ENCODE results near the gene CHST15. TPM values are rescaled to one million over a fixed set of nuclear protein-coding genes. Genes with fewer than 3 reads are reported as not detected.

The CHST15 gene
- total and polyA plus RNA-seq, 2 of the 8 experiments (the other 6 are each of a cell fraction or from before 2014, with no cell fraction given) = 8.8 to 9.1 TPM

DNA sequence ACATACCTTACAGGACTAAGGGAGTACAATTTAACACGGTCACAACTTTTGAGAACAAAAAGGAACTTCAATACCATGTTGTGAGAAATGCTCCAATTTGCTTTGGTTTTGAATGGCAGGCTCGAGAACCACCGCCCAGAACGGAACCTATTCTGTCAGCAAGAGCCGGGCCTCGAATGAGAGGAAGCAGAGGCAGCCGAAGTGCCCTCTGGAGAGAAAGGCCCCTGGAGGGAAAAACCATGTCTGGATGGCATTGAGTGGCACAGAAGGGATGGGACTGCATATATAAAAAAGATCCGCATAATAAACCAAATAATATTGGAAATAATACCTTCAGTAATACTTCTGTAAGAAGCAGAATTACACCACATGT, 85.6 kb downstream of the CHST15 start:
- no peak overlapping the region for H2BK12ac ChIP-seq (ENCODE audit: low read depth, low read length)
- no peak overlapping the region for H3K27ac ChIP-seq (ENCODE audit: low read depth, low read length)
- H3K23me2 ChIP-seq (ENCODE audit: low read depth, low read length) = no peaks in the 10 kb centered on the region
- no peaks in the 10 kb centered on the region for H3K9me3 ChIP-seq (ENCODE audit: insufficient read depth in 2 of 2, low read depth in 1 of 2, low read length in 1 of 2)
- H3K56ac ChIP-seq (replicated peaks; ENCODE audit: insufficient read length, low read depth, low read length) = no peak overlapping the region
- no peak overlapping the region for H3K4ac ChIP-seq (replicated peaks; ENCODE audit: insufficient read length, low read depth, low read length)
- H3K9ac ChIP-seq (replicated peaks in 1 of 4; ENCODE audit: extremely low read depth in 1 of 4, low read depth in 3 of 4, low read length in 3 of 4) = no peak overlapping the region
- H3K4me1 ChIP-seq (replicated peaks in 1 of 4; ENCODE audit: control insufficient read depth in 3 of 4, insufficient read depth in 4 of 4, low read length in 3 of 4) = peaks cover 0 to 12% (median 6%) of the 10 kb centered on the region in 4 experiments; a peak in 6 of 7 replicates
- no peaks in the 10 kb centered on the region for H3K79me2 ChIP-seq (ENCODE audit: control insufficient read depth in 1 of 2, insufficient read depth in 2 of 2, low read length in 2 of 2)
- H4K5ac ChIP-seq (ENCODE audit: insufficient read length, low read depth, low read length) = no peak overlapping the region
- no peaks in the 10 kb centered on the region for H3K27me3 ChIP-seq (replicated peaks in 1 of 4; ENCODE audit: control insufficient read depth in 3 of 4, extremely low read depth in 1 of 4, insufficient read depth in 3 of 4, low read length in 3 of 4)
- no peak overlapping the region for H2AFZ ChIP-seq (ENCODE audit: low read length)
- DNase-seq (ENCODE audit: low read depth in 1 of 2, low spot score in 2 of 2) (no peak), FAIRE-seq (no peak)
- no peak overlapping the region for H2BK120ac ChIP-seq (replicated peaks; ENCODE audit: low read depth, low read length)
- no peak overlapping the region for H3K14ac ChIP-seq (ENCODE audit: insufficient read length)
- no peaks in the 10 kb centered on the region for H4K20me1 ChIP-seq (replicated peaks in 1 of 2; ENCODE audit: control insufficient read depth in 1 of 2, insufficient read depth in 2 of 2, low read length in 2 of 2)
- no peak overlapping the region for H3K4me3 ChIP-seq (ENCODE audit: extremely low read depth in 1 of 4, insufficient read depth in 2 of 4, low read depth in 3 of 4, low read length in 4 of 4)
- peaks cover 0 to 4% (median 1%) of the 10 kb centered on the region in 4 experiments; a peak in 2 of 8 replicates for H3K36me3 ChIP-seq (ENCODE audit: control insufficient read depth in 2 of 4, insufficient read depth in 4 of 4, low read length in 3 of 4)
- POLR2A ChIA-PET (ENCODE audit: partially characterized antibody) = interaction anchor here (0.5 kb wide), 1 partner anchor 1062 kb away, joined by 3 read pairs; no protein-coding TSS in a partner anchor
- CTCF ChIA-PET (ENCODE audit: partially characterized antibody) = no interaction called here
- H2BK20ac ChIP-seq (ENCODE audit: low read length) = no peak overlapping the region
- no peak for TF ChIP-seq MAFK (IDR thresholded peaks at IDR 0.05; ENCODE audit: low read depth, low read length)
- no peak overlapping the region for H4K91ac ChIP-seq (replicated peaks; ENCODE audit: insufficient read length, low read length)
- no peak overlapping the region for H2BK5ac ChIP-seq (ENCODE audit: low read depth, low read length)
- H2AK5ac ChIP-seq (ENCODE audit: low read depth, low read length) = no peak overlapping the region
- WGBS, 2 experiments (ENCODE audit: extremely low coverage in 1 of 2, insufficient coverage in 1 of 2, insufficient read length in 1 of 2, insufficient replicate concordance in 2 of 2, low coverage in 1 of 2, low lambda C conversion rate in 2 of 2, missing lambda C conversion rate in 1 of 2) = 96% methylated on average over 8 of the region's 8 CpGs; no CpG with 5 or more reads in 1 of the 2 experiments
- H3K23ac ChIP-seq (ENCODE audit: insufficient read length) = no peak overlapping the region
- H2BK15ac ChIP-seq (ENCODE audit: low read length) = no peak overlapping the region
- no peak overlapping the region for H4K8ac ChIP-seq (ENCODE audit: extremely low read depth, insufficient read depth, low read length)
- H3K79me1 ChIP-seq (ENCODE audit: low read depth, low read length) = no peaks in the 10 kb centered on the region
- H3K18ac ChIP-seq (ENCODE audit: extremely low read depth, low read length) = no peak overlapping the region
- no peak overlapping the region for H3K4me2 ChIP-seq (ENCODE audit: insufficient read depth in 1 of 2, low read depth in 2 of 2, low read length in 2 of 2)
